Liver (tissue), 9 donors: ENCODE results near the gene TJP1. TPM values are rescaled to one million over a fixed set of nuclear protein-coding genes. Genes with fewer than 3 reads are reported as not detected.

Source experiments
- DNase-seq: peaks from one replicate; pipeline ENCODE4 v3.0.0-alpha.2; 2017; ENCODE audit warnings: low spot score
- H3K27ac ChIP-seq, 2 donors: one replicate each; pipeline ENCODE4 v1.7.0; 2013; ENCODE audit warnings: inconsistent platforms in 2 of 2, low read length in 2 of 2, control low read depth in 1 of 2, low read depth in 1 of 2, mild to moderate bottlenecking in 1 of 2
- H3K27me3 ChIP-seq, 4 donors: one replicate each; pipeline versions ENCODE4 v1.6.1 to v1.7.0; 2013; ENCODE audit warnings: low read length in 3 of 4, inconsistent platforms in 1 of 4, mild to moderate bottlenecking in 1 of 4, moderate library complexity in 1 of 4; ENCODE audit not compliant: control insufficient read depth in 4 of 4, insufficient read depth in 4 of 4
- H3K36me3 ChIP-seq, 4 donors: one replicate each; pipeline versions ENCODE4 v1.6.1 to v1.7.0; 2013; ENCODE audit warnings: low read length in 3 of 4, mild to moderate bottlenecking in 3 of 4, low read depth in 1 of 4, moderate library complexity in 1 of 4; ENCODE audit not compliant: control insufficient read depth in 4 of 4, insufficient read depth in 3 of 4
- H3K4me1 ChIP-seq, 4 donors: one replicate each; pipeline versions ENCODE4 v1.6.1 to v1.7.0; 2013; ENCODE audit warnings: low read length in 3 of 4, mild to moderate bottlenecking in 3 of 4, moderate library complexity in 1 of 4; ENCODE audit not compliant: control insufficient read depth in 4 of 4, insufficient read depth in 4 of 4
- H3K4me3 ChIP-seq, 3 donors: one replicate each; pipeline versions ENCODE4 v1.6.1 to v1.7.0; 2013; ENCODE audit warnings: low read length in 3 of 3, control low read depth in 1 of 3, low read depth in 1 of 3, mild to moderate bottlenecking in 1 of 3
- H3K9ac ChIP-seq, 2 donors: one replicate each; pipeline ENCODE4 v1.7.0; 2013; ENCODE audit warnings: low read length in 2 of 2, mild to moderate bottlenecking in 2 of 2, moderate library complexity in 2 of 2, control low read depth in 1 of 2, low read depth in 1 of 2
- H3K9me3 ChIP-seq, 4 donors: one replicate each; pipeline versions ENCODE4 v1.6.1 to v1.7.0; 2013; ENCODE audit warnings: low read length in 3 of 4; ENCODE audit not compliant: control insufficient read depth in 4 of 4
- ATF3 ChIP-seq: IDR thresholded peaks from 2 replicates; pipeline ENCODE4 v1.6.1; 2016; ENCODE audit warnings: antibody characterized with exemption
- CTCF ChIP-seq: fragments of 150-350 bp; IDR thresholded peaks from 2 replicates; pipeline ENCODE4 v1.5.1; 2017; ENCODE audit warnings: improper control_type of control experiment, low read depth, low read length; ENCODE audit not compliant: missing input control
- FOXA1 ChIP-seq: IDR thresholded peaks from 2 replicates; pipeline ENCODE4 v1.6.1; 2016; ENCODE audit warnings: antibody characterized with exemption
- FOXA2 ChIP-seq: IDR thresholded peaks from 2 replicates; pipeline ENCODE4 v1.6.1; 2016; ENCODE audit warnings: antibody characterized with exemption
- GABPA ChIP-seq, 2 donors: IDR thresholded peaks in 1 of 2; conservative IDR thresholded peaks in 1 of 2; 2 replicates each; pipeline ENCODE4 v1.6.1; 2016; ENCODE audit warnings: antibody characterized with exemption in 2 of 2, mild to moderate bottlenecking in 1 of 2, moderate library complexity in 1 of 2
- HNF4A ChIP-seq, 2 donors: conservative IDR thresholded peaks; 2 replicates each; pipeline ENCODE4 v1.6.1; 2016; ENCODE audit warnings: antibody characterized with exemption in 2 of 2, mild to moderate bottlenecking in 2 of 2
- HNF4G ChIP-seq: IDR thresholded peaks from 2 replicates; pipeline ENCODE4 v1.6.1; 2016; ENCODE audit warnings: antibody characterized with exemption
- JUND ChIP-seq, 2 donors: IDR thresholded peaks; 2 replicates each; pipeline ENCODE4 v1.6.1; 2016; ENCODE audit warnings: antibody characterized with exemption in 2 of 2
- MAX ChIP-seq: IDR thresholded peaks from 2 replicates; pipeline ENCODE4 v1.6.1; 2016; ENCODE audit warnings: antibody characterized with exemption
- NR2F2 ChIP-seq: IDR thresholded peaks from 2 replicates; pipeline ENCODE4 v1.6.1; 2016; ENCODE audit warnings: antibody characterized with exemption
- REST ChIP-seq: IDR thresholded peaks from 2 replicates; pipeline ENCODE4 v1.6.1; 2016; ENCODE audit warnings: antibody characterized with exemption, mild to moderate bottlenecking
- RXRA ChIP-seq, 2 donors: IDR thresholded peaks; 2 replicates each; pipeline ENCODE4 v1.6.1; 2017 to 2018; ENCODE audit warnings: antibody characterized with exemption in 2 of 2, mild to moderate bottlenecking in 1 of 2
- SP1 ChIP-seq: IDR thresholded peaks from 2 replicates; pipeline ENCODE4 v1.6.1; 2018; ENCODE audit warnings: antibody characterized with exemption, mild to moderate bottlenecking
- TAF1 ChIP-seq: conservative IDR thresholded peaks from 2 replicates; pipeline ENCODE4 v1.6.1; 2016; ENCODE audit warnings: antibody characterized with exemption, mild to moderate bottlenecking
- ZBTB33 ChIP-seq: IDR thresholded peaks from 2 replicates; pipeline ENCODE4 v1.6.1; 2016; ENCODE audit warnings: antibody characterized with exemption
- WGBS: extraction: QIAGEN DNeasy Blood & Tissue Kit; methylation state at CpG from one replicate; pipeline ENCODE4 v1.1.7; 2013; 5-methylcytosine and 5-hydroxymethylcytosine counted together
- polyA plus RNA-seq, 2 donors: library from polyadenylated mRNA; stranded (reverse) in 1 of 2; unstranded in 1 of 2; fragments of 200-250 nt in 1 of 2; fragments of >200 nt in 1 of 2; fragmentation: Nextera tagmentation in 1 of 2; extraction: Ambion mirVana in 1 of 2; gene quantifications; one replicate each; pipeline versions ENCODE4 v1.2.1 to v1.2.3, GENCODE V29; 2013 to 2015
- total RNA-seq, 2 donors: library from RNA; depleted of rRNA; stranded (reverse); fragments of >200 nt; gene quantifications; one replicate each; pipeline ENCODE4 v1.2.3, GENCODE V29; 2014
- donor health status: healthy.
- donor health status: healthy.
- donor health status: healthy.
- donor health status: healthy.
- donor health status: healthy.

Gene TJP1
- total and polyA plus RNA-seq, 4 donors: 12.6 to 40.4 (median 16.9) TPM

GRCh38 chr15:29712149-29712885, 110.0 kb downstream of the TJP1 start:
- Histone ChIP-seq H3K9ac (no peak overlapping the region), H3K27me3 (no peaks in the 10 kb centered on the region), H3K36me3 (peaks cover 0 to 20% (median 13%) of the 10 kb centered on the region in 4 donors), H3K27ac (no peak overlapping the region), H3K4me3 (no peak overlapping the region), H3K4me1 (peaks cover 16 to 65% (median 46%) of the 10 kb centered on the region in 4 donors), H3K9me3 (no peaks in the 10 kb centered on the region)
- peak; percentile 24 for TF ChIP-seq HNF4G
- TF ChIP-seq HNF4A (conservative IDR thresholded peaks at IDR 0.05): peak; percentile 60 to 66
- TF ChIP-seq REST: no peak
- 48% methylated on average over 3 of the region's 3 CpGs for WGBS
- no peak for DNase-seq

- TF ChIP-seq RXRA (IDR thresholded peaks at IDR 0.05): peak in 1 of 2 donors; percentile 21
- no peak for TF ChIP-seq HNF4G
- TF ChIP-seq ATF3: no peak
- H3K36me3 ChIP-seq: peaks cover 0 to 14% (median 7%) of the 10 kb centered on the region in 4 donors
- H3K4me1 ChIP-seq: peaks cover 18 to 71% (median 49%) of the 10 kb centered on the region in 4 donors
- DNase-seq: no peak
- 68% methylated on average over 8 of the region's 8 CpGs for WGBS
- no peak overlapping the region for H3K9ac ChIP-seq
- no peaks in the 10 kb centered on the region for H3K9me3 ChIP-seq
- no peaks in the 10 kb centered on the region for H3K27me3 ChIP-seq
- no peak overlapping the region for H3K27ac ChIP-seq
- H3K4me3 ChIP-seq: no peak overlapping the region
These were observed 110.7 kb downstream of the TJP1 start for GRCh38 chr15:29711531-29711930.

GRCh38 chr15:29708519-29708918, 113.7 kb downstream of the TJP1 start:
- H3K4me1 ChIP-seq: peaks cover 18 to 65% (median 46%) of the 10 kb centered on the region in 4 donors
- 34% methylated on average over 4 of the region's 4 CpGs for WGBS
- no peaks in the 10 kb centered on the region for H3K9me3 ChIP-seq
- H3K4me3 ChIP-seq: no peak overlapping the region
- H3K9ac ChIP-seq: no peak overlapping the region
- peak overlapping the region; percentile 51 to 60 for H3K27ac ChIP-seq
- DNase-seq: no peak
- peaks cover 2 to 16% (median 9%) of the 10 kb centered on the region in 4 donors for H3K36me3 ChIP-seq
- no peaks in the 10 kb centered on the region for H3K27me3 ChIP-seq
- TF ChIP-seq NR2F2: no peak
- peak; percentile 42 to 64 for TF ChIP-seq RXRA (IDR thresholded peaks at IDR 0.05)
- TF ChIP-seq HNF4G: no peak
- peak in 1 of 2 donors; percentile 50 for TF ChIP-seq JUND (IDR thresholded peaks at IDR 0.05)
- TF ChIP-seq MAX: peak; percentile 40
- no peak for TF ChIP-seq GABPA (IDR thresholded peaks at IDR 0.05 in 1 of 2, conservative IDR thresholded peaks at IDR 0.05 in 1 of 2)
- TF ChIP-seq REST: no peak
- TF ChIP-seq CTCF: no peak
- TF ChIP-seq SP1: peak; percentile 30
- TF ChIP-seq ZBTB33: no peak
- TF ChIP-seq TAF1: no peak
- peak; percentile 53 to 78 for TF ChIP-seq HNF4A (conservative IDR thresholded peaks at IDR 0.05)
- no peak for TF ChIP-seq FOXA1
- TF ChIP-seq FOXA2: no peak
